Uterus (tissue), 4 donors: ENCODE results near the gene SMAD3. TPM values are rescaled to one million over a fixed set of nuclear protein-coding genes. Genes with fewer than 3 reads are reported as not detected.
A peak's percentile ranks its signal among the peaks of the same experiment; 100 is the strongest.
"Not testable (repeated sequence)": the region's sequence is repeated elsewhere in the genome, so short reads cannot be mapped to it uniquely, and the experiment has no call there.

Experiments used
- DNase-seq, 2 donors: peaks; one replicate each; pipeline ENCODE4 v3.0.0-alpha.2; 2019 to 2020
- H3K27ac ChIP-seq, 2 donors: fragments of 200-600 bp; sonication (generic); 1 replicate in 1 of 2; 2 replicates in 1 of 2; pipeline ENCODE4 v1.5.1; 2016 to 2018
- H3K27me3 ChIP-seq, 2 donors: fragments of 200-600 bp; sonication (generic); one replicate each; pipeline ENCODE4 v1.5.1; 2018 to 2019; ENCODE audit warnings: control low read depth in 1 of 2
- H3K36me3 ChIP-seq, 2 donors: fragments of 200-600 bp; sonication (generic); one replicate each; pipeline ENCODE4 v1.5.1; 2019; ENCODE audit warnings: control low read depth in 1 of 2
- H3K4me1 ChIP-seq, 2 donors: fragments of 200-600 bp; sonication (generic); one replicate each; pipeline ENCODE4 v1.5.1; 2018 to 2019; ENCODE audit warnings: control low read depth in 1 of 2
- H3K4me3 ChIP-seq, 2 donors: fragments of 200-600 bp; sonication (generic); 1 replicate in 1 of 2; 2 replicates in 1 of 2; pipeline ENCODE4 v1.5.1; 2018 to 2019; ENCODE audit warnings: mild to moderate bottlenecking in 1 of 2
- H3K9me3 ChIP-seq, 2 donors: fragments of 200-600 bp; sonication (generic); one replicate each; pipeline ENCODE4 v1.5.1; 2019; ENCODE audit warnings: control low read depth in 1 of 2
- CTCF ChIP-seq, 4 experiments: fragments of 200-600 bp in 2 of 4; fragments of 450-650 bp in 2 of 4; sonication (generic) in 2 of 4; IDR thresholded peaks; one replicate each; pipeline ENCODE4 v1.5.1; 2016 to 2019; ENCODE audit warnings: antibody characterized with exemption in 4 of 4, mild to moderate bottlenecking in 2 of 4, moderate library complexity in 1 of 4
- POLR2A ChIP-seq, 2 donors: fragments of 450-650 bp; IDR thresholded peaks; one replicate each; pipeline ENCODE4 v1.6.1; 2016; ENCODE audit warnings: antibody characterized with exemption in 2 of 2, mild to moderate bottlenecking in 1 of 2, moderate library complexity in 1 of 2
- intact Hi-C: fragments of 100-400 bp; cut with DNase I; formaldehyde crosslinking; loops from one replicate; pipeline ENCODE4 v1.15.1; 2023; ENCODE audit warnings: low total_unique reads
- total RNA-seq, 4 donors: library from RNA; depleted of rRNA in 3 of 4; stranded (reverse); fragments of >200 nt in 3 of 4; gene quantifications; one replicate each; pipeline versions ENCODE4 v1.1.0 to v1.2.4, GENCODE V29; 2014 to 2023
- donor health status: DM: yes; HTN: yes; CAD: no.

The SMAD3 gene
- total RNA-seq, 4 donors from 2014 or later: 14.3 to 66.9 (median 32.3) TPM

- Histone ChIP-seq H3K27me3 (no peaks in the 10 kb centered on the region), H3K4me1 (peaks cover 33 to 42% of the 10 kb centered on the region in 2 donors), H3K9me3 (no peaks in the 10 kb centered on the region), H3K27ac (peak overlapping the region; percentile 88 to 91), H3K36me3 (no peaks in the 10 kb centered on the region), H3K4me3 (no peak overlapping the region)
- intact Hi-C loops: loop anchor here (5.0 kb wide), 1 partner anchor 39 kb away; no protein-coding TSS in a partner anchor
- DNase-seq: no peak
- TF ChIP-seq CTCF (IDR thresholded peaks at IDR 0.05) (no peak), POLR2A (IDR thresholded peaks at IDR 0.05) (no peak)
Measured at GRCh38 chr15:67148196-67148701, 82.8 kb downstream of the SMAD3 start.

- no peaks in the 10 kb centered on the region for H3K27me3 ChIP-seq
- H3K9me3 ChIP-seq: no peaks in the 10 kb centered on the region
- no peak overlapping the region for H3K4me3 ChIP-seq
- H3K36me3 ChIP-seq: no peaks in the 10 kb centered on the region
- peaks cover 30 to 42% of the 10 kb centered on the region in 2 donors for H3K4me1 ChIP-seq
- intact Hi-C loops: loop anchor here (5.0 kb wide), 1 partner anchor 38 kb away; no protein-coding TSS in a partner anchor
- no peak for TF ChIP-seq CTCF (IDR thresholded peaks at IDR 0.05)
- no peak for TF ChIP-seq POLR2A (IDR thresholded peaks at IDR 0.05)
- DNase-seq: no peak
- H3K27ac ChIP-seq: peak overlapping the region; percentile 88 to 91
Measured at GRCh38 chr15:67149068-67149772, 83.8 kb downstream of the SMAD3 start.

- H3K9me3 ChIP-seq: no peaks in the 10 kb centered on the region
- no peaks in the 10 kb centered on the region for H3K27me3 ChIP-seq
- peak overlapping the region in 1 of 2 donors; percentile 17 for H3K4me3 ChIP-seq
- H3K36me3 ChIP-seq: no peaks in the 10 kb centered on the region
- no peak for DNase-seq
- intact Hi-C loops: loop anchor here (5.0 kb wide), 1 partner anchor 38 kb away; no protein-coding TSS in a partner anchor
- TF ChIP-seq CTCF (IDR thresholded peaks at IDR 0.05) (no peak), POLR2A (IDR thresholded peaks at IDR 0.05) (no peak)
- H3K27ac ChIP-seq: peak overlapping the region; percentile 88 to 91
- peaks cover 29 to 42% of the 10 kb centered on the region in 2 donors for H3K4me1 ChIP-seq
Measured at GRCh38 chr15:67149773-67150022, 84.3 kb downstream of the SMAD3 start.

- Histone ChIP-seq H3K9me3 (no peaks in the 10 kb centered on the region), H3K4me3 (peak overlapping the region in 1 of 2 donors; percentile 17), H3K27me3 (no peaks in the 10 kb centered on the region), H3K36me3 (no peaks in the 10 kb centered on the region), H3K4me1 (peaks cover 28 to 39% of the 10 kb centered on the region in 2 donors), H3K27ac (peak overlapping the region; percentile 88 to 91)
- TF ChIP-seq CTCF (IDR thresholded peaks at IDR 0.05): no peak
- TF ChIP-seq POLR2A (IDR thresholded peaks at IDR 0.05): no peak
- intact Hi-C loops: no loop called here
- peak; percentile 65 to 84 for DNase-seq
Measured at GRCh38 chr15:67150023-67150860, 84.8 kb downstream of the SMAD3 start.

- DNase-seq: no peak
- Histone ChIP-seq H3K4me3 (no peak overlapping the region), H3K27ac (peak overlapping the region; percentile 61 to 91), H3K36me3 (no peaks in the 10 kb centered on the region), H3K27me3 (no peaks in the 10 kb centered on the region), H3K4me1 (peaks cover 18 to 24% of the 10 kb centered on the region in 2 donors), H3K9me3 (no peaks in the 10 kb centered on the region)
- no peak for TF ChIP-seq POLR2A (IDR thresholded peaks at IDR 0.05)
- TF ChIP-seq CTCF (IDR thresholded peaks at IDR 0.05): no peak
- intact Hi-C loops: no loop called here
Measured at GRCh38 chr15:67152429-67152828, 87.0 kb downstream of the SMAD3 start.

GRCh38 chr15:67153044-67153443, 87.6 kb downstream of the SMAD3 start:
- H3K4me3 ChIP-seq, intact Hi-C loops, H3K36me3 ChIP-seq, H3K9me3 ChIP-seq, DNase-seq, H3K27me3 ChIP-seq: not testable (repeated sequence)
- H3K27ac ChIP-seq: peak overlapping the region; percentile 61 to 91
- H3K4me1 ChIP-seq: peaks cover 20 to 21% of the 10 kb centered on the region in 2 donors
